VCaP (cell line): Measurements from ENCODE around the gene STMN3.

Source experiments
- H3K27ac ChIP-seq: fragments of 450-650 bp; 2 replicates; pipeline ENCODE4 v1.5.1; 2017
- CTCF ChIP-seq: fragments of 450-650 bp; conservative IDR thresholded peaks from 2 replicates; pipeline ENCODE4 v1.5.1; 2017; ENCODE audit warnings: mild to moderate bottlenecking, moderate library complexity

The STMN3 gene

GRCh38 chr20:63685269-63686026, 32.2 kb upstream of the STMN3 start:
- no peak for TF ChIP-seq CTCF
- no peak overlapping the region for H3K27ac ChIP-seq

GRCh38 chr20:63682384-63683139, 29.3 kb upstream of the STMN3 start:
- TF ChIP-seq CTCF = no peak
- no peak overlapping the region for H3K27ac ChIP-seq

GRCh38 chr20:63681609-63682142, 28.5 kb upstream of the STMN3 start:
- no peak for TF ChIP-seq CTCF
- H3K27ac ChIP-seq = no peak overlapping the region

GRCh38 chr20:63680857-63681608, 27.8 kb upstream of the STMN3 start:
- TF ChIP-seq CTCF = no peak
- no peak overlapping the region for H3K27ac ChIP-seq

GRCh38 chr20:63680427-63680826, 27.2 kb upstream of the STMN3 start:
- peak overlapping the region; percentile 18; the same call in 1 of the 2 replicates for H3K27ac ChIP-seq
- TF ChIP-seq CTCF = no peak

- TF ChIP-seq CTCF = no peak
- H3K27ac ChIP-seq = peak overlapping the region; percentile 18; the same call in 1 of the 2 replicates
These were observed 26.6 kb upstream of the STMN3 start for GRCh38 chr20:63679799-63680305.
